22Rv1 (cell line): ENCODE data around the gene FHOD3.

ENCODE experiments used
- H3K27ac ChIP-seq: fragments of 450-650 bp; 2 replicates; pipeline ENCODE4 v1.5.1; 2017
- CTCF ChIP-seq: fragments of 450-650 bp; IDR thresholded peaks from 2 replicates; pipeline ENCODE4 v1.5.1; 2017; ENCODE audit warnings: mild to moderate bottlenecking
- ZFX ChIP-seq: fragments of 450-650 bp; IDR thresholded peaks from 2 replicates; pipeline ENCODE4 v1.6.1; 2017; ENCODE audit warnings: antibody characterized with exemption, borderline replicate concordance

Gene FHOD3

GRCh38 chr18:36580874-36581750 lies 283.6 kb downstream of the FHOD3 start:
- TF ChIP-seq ZFX, result no peak
- TF ChIP-seq CTCF, result no peak
- H3K27ac ChIP-seq, result no peak overlapping the region

GRCh38 chr18:36582988-36583745 lies 285.7 kb downstream of the FHOD3 start:
- H3K27ac ChIP-seq, result no peak overlapping the region
- no peak for TF ChIP-seq ZFX

- H3K27ac ChIP-seq, result no peak overlapping the region
Observed at GRCh38 chr18:36589857-36590543, 292.5 kb downstream of the FHOD3 start.

GRCh38 chr18:36590621-36591580 lies 293.4 kb downstream of the FHOD3 start:
- no peak overlapping the region for H3K27ac ChIP-seq
- TF ChIP-seq CTCF, result no peak
- TF ChIP-seq ZFX, result no peak

More at GRCh38 chr18:36589857-36590543, 292.5 kb downstream of the FHOD3 start:
- TF ChIP-seq ZFX, result no peak
- TF ChIP-seq CTCF, result no peak

- no peak for TF ChIP-seq ZFX
- TF ChIP-seq CTCF, result no peak
- H3K27ac ChIP-seq, result no peak overlapping the region
Observed at GRCh38 chr18:36592282-36592681, 294.8 kb downstream of the FHOD3 start.

GRCh38 chr18:36593001-36593400 lies 295.5 kb downstream of the FHOD3 start:
- H3K27ac ChIP-seq, result no peak overlapping the region
- TF ChIP-seq ZFX, result no peak
- TF ChIP-seq CTCF, result no peak

- no peak overlapping the region for H3K27ac ChIP-seq
- TF ChIP-seq CTCF, result no peak
- no peak for TF ChIP-seq ZFX
Observed at GRCh38 chr18:36593641-36594040, 296.1 kb downstream of the FHOD3 start.
